Non-pigmented ciliary epithelial cell (primary cell): Measurements from ENCODE around the gene THRA.

ENCODE experiments used
- DNase-seq: peaks from one replicate; pipeline ENCODE4 v3.0.0-alpha.2; 2010; ENCODE audit warnings: low read depth

Gene THRA

GRCh38 chr17:40026816-40027613 is 35.8 kb upstream of the THRA start:
- DNase-seq = no peak

- DNase-seq = no peak
Observed at GRCh38 chr17:40027614-40028012, 35.2 kb upstream of the THRA start.

DNA sequence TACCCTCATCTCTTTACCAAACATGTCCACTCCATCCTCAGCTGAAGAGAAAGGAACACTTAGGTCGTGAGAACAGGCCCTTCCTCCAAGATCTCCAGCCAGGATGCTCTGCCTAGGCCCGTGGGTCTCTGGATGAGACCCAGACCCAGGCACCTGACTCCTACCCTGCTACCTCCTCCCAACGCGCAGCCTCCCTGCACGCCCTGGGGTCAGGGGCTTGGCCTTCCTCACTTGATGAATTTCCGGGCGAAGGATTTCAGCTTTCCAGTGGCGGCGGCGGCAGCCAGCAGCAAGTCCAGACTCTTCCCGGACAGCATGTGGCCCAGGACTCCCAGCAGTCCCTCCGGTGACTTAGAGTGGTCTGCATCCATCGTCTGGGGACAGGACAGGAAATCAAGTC is 34.2 kb upstream of the THRA start:
- no peak for DNase-seq

DNA sequence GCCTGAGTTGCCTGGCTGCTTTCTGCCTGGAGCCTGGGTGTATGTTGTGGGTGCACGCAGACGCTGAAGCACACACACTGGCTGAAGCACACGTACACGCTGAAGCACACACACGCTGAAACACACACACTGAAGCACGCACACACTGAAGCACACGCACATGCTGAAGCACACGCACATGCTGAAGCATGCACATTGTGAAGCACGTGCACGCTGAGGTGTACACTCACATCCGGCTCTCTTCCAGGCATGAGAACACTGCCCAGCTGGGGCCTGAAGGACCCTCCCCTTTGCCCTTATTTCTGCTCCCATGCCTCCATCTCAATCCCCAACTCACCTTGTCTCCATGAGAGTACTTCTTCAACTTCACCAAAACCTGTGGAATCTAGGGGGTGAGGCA is 31.1 kb upstream of the THRA start:
- no peak for DNase-seq

GRCh38 chr17:40032322-40033320 is 30.1 kb upstream of the THRA start:
- no peak for DNase-seq

GRCh38 chr17:40033339-40033738 is 29.4 kb upstream of the THRA start:
- no peak for DNase-seq

GRCh38 chr17:40034426-40035161 is 28.2 kb upstream of the THRA start:
- no peak for DNase-seq

DNA sequence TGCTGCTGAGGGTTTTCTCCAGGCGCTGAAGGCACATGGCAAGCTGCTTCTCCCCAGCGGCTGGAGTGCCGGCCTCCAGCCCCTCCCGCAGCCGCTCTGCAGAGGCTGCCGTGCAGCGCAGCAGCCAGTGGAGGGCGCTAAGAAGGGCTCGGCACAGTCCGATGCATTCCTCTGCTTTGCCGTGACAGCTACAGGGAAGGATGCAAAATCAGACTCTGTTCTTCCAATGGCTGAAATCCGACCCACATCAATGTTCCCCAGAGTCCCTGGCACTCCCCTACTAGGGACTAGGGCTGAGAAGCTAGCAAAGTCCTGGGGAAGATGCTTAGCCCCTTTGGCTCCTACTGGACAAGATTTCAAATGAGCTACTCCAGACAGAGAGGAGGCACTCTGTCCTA is 27.6 kb upstream of the THRA start:
- DNase-seq = no peak

DNA sequence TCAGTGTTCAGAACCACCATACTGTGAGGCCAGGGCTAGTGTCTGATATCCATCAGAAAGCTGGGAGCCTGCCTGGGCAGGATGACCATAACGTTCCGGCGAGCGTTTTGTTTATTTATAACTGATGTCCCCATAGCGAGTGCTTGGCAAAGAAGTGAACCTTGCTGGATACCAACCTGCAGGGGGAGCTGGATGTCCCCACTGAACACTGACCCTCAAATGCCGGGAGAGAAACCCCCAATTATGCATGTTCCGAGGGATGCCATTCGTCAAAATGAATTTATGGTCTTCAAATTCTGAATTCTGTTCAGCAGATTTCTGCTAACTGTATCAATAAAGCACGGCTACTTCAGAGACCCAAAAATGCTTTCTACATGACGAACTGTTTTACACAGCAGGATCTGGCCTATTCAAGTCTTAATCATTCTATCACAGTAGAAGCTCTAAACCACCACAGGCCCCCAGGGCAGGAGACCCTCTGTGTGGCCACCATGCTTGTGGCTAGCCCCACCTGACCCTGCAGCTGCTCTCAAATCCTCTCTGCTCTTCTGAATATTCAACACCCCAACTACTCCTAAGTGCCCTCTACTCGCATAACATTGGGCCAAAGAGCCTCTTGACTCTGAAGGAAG is 23.8 kb upstream of the THRA start:
- DNase-seq = no peak

- no peak for DNase-seq
Observed at GRCh38 chr17:40041196-40041595, 21.6 kb upstream of the THRA start.

- DNase-seq = no peak
Observed at GRCh38 chr17:40056379-40057015, 6.3 kb upstream of the THRA start.

DNA sequence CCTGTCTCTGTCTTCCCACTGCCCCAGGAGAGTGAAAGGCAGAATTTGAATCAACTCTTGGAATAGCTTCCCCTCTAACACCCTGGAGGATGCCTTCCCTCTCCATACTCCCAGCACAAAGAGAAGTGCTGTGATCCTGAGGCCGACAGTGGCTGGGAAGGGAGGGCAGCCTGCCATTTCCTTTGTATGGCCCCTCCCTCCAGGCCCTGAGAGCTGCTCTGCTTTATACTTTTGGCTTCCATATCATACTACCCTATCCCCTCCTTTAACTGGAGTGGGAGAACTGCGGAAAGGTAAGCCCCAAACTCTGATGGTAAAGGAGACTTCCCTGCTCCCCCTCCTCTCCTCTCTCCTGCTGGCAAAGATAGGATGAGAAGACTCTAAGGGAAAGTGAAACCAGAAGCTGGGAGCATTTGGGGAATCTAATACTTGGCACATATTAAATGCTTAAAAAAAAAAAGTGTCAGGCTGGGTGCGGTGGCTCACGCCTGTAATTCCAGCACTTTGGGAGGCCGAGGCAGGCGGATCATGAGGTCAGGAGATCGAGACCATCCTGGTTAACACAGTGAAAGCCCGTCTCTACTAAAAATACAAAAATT is 4.5 kb upstream of the THRA start:
- no peak for DNase-seq

- DNase-seq = no peak
Observed at GRCh38 chr17:40058865-40059264, 3.9 kb upstream of the THRA start.

GRCh38 chr17:40059729-40060475 is 2.9 kb upstream of the THRA start:
- no peak for DNase-seq

DNA sequence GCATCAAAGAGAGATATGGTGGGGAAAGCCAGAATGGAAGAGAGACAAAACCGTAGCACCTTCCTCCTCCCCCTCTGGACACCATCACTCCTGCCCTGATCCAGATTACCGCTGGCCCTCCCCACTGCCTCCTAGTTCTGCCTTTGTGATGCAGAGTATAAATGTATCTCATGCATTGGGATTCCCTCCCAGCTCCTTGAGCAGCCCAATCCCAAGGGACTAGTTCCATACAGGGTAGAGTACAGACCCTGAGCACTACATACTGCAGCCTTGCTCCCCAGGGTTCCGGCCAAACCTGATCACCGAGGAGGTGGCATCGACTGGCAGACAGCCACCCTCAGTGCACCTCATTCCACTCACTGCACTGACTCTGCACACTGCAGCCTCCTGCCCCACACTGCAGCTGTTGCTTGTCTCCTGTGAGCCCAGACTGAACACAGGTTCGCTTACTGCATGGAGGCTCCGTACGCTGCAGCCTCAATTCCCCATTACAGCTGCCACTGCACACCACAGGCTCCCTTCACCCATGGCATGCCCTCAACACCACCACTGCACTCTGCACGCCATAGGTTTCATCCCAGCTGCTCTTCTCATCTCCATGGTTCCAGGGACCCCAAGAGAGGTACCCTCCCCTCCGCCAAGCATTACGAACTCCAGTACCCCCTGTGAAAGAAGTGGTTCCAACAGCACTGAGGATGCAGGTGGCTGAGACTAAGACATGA is 1.7 kb upstream of the THRA start:
- no peak for DNase-seq

GRCh38 chr17:40061609-40062038 is 1.1 kb upstream of the THRA start:
- no peak for DNase-seq

GRCh38 chr17:40063187-40063771 is 514 bp downstream of the THRA start:
- no peak for DNase-seq

DNA sequence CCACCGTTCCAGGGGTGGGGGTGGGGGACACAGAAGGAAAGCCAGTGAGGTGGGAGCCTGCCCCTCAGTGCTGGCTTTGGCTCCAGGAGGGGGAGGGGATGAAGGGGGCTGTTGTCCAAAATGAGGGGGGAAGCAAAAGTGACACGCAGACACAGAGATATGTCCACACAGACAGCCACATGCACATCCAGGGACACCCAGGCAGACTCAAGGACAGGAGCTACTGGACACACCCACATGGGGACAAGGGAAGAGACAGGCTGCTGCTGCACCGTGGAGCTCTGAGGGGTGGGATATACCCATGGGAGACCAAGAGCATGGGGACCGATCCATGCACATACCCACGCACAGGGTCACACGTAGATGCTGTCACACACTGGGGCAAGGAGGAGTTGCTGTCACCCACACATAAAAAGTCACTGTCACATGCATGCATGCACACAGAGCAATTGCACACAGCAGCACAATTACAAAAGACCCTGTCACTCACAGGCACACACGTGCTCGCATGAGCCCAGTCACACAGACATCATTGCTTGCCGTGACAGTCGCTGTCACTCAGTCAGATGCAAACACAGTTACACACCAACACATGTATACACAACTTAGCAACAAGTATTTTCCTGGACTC is 1.3 kb downstream of the THRA start:
- no peak for DNase-seq
